OCI-LY1 (cell line): ENCODE measurements around the gene KIAA1614.
A peak's percentile ranks its signal among the peaks of the same experiment; 100 is the strongest.

ENCODE experiments used
- H2AFZ ChIP-seq: fragments of 200-600 bp; sonication (generic), shearing (Covaris generic); 2 replicates; pipeline ENCODE4 v1.6.0; 2014; ENCODE audit warnings: antibody characterized with exemption, mild to moderate bottlenecking, low read length
- H3F3A ChIP-seq: fragments of 200-600 bp; sonication (generic), shearing (Covaris generic); 2 replicates; pipeline ENCODE4 v1.6.0; 2014; ENCODE audit warnings: mild to moderate bottlenecking, antibody characterized with exemption, low read length, moderate library complexity; ENCODE audit not compliant: insufficient read depth
- H3K27ac ChIP-seq: fragments of 200-600 bp; sonication (generic); 2 replicates; pipeline ENCODE4 v1.5.1; 2014; ENCODE audit warnings: low read length, mixed run types, mild to moderate bottlenecking, low read depth; ENCODE audit not compliant: poor library complexity, severe bottlenecking
- H3K27me3 ChIP-seq: fragments of 200-600 bp; sonication (generic); 2 replicates; pipeline ENCODE4 v1.6.0; 2014; ENCODE audit warnings: antibody characterized with exemption, mild to moderate bottlenecking, low read length, moderate library complexity; ENCODE audit not compliant: insufficient read depth
- H3K36me3 ChIP-seq: fragments of 200-600 bp; sonication (generic); 2 replicates; pipeline ENCODE4 v1.6.1; 2014; ENCODE audit warnings: mild to moderate bottlenecking, antibody characterized with exemption, low read length, moderate library complexity, mixed read lengths; ENCODE audit not compliant: insufficient read depth
- H3K4me1 ChIP-seq: fragments of 200-600 bp; sonication (generic); 2 replicates; pipeline ENCODE4 v1.5.1; 2014; ENCODE audit warnings: mild to moderate bottlenecking, low read length, moderate library complexity; ENCODE audit not compliant: insufficient read depth, severe bottlenecking
- H3K4me2 ChIP-seq: fragments of 200-600 bp; sonication (generic), shearing (Covaris generic); 2 replicates; pipeline ENCODE4 v1.6.1; 2014; ENCODE audit warnings: low read length
- H3K4me3 ChIP-seq: fragments of 200-600 bp; sonication (generic); 2 replicates; pipeline ENCODE4 v1.5.1; 2014; ENCODE audit warnings: low read length, low read depth, mild to moderate bottlenecking, mixed read lengths; ENCODE audit not compliant: poor library complexity, severe bottlenecking
- H3K79me2 ChIP-seq: fragments of 200-600 bp; shearing (Covaris generic); 2 replicates; pipeline ENCODE4 v1.6.1; 2016; ENCODE audit warnings: mixed run types, low read length, mixed read lengths; ENCODE audit not compliant: insufficient read depth
- H3K9ac ChIP-seq: fragments of 200-600 bp; sonication (generic), shearing (Covaris generic); 2 replicates; pipeline ENCODE4 v1.6.1; 2014; ENCODE audit warnings: mild to moderate bottlenecking, low read length, mixed read lengths
- H3K9me2 ChIP-seq: fragments of 200-600 bp; sonication (generic), shearing (Covaris generic); 2 replicates; pipeline ENCODE4 v1.6.1; 2014; ENCODE audit warnings: low read depth, mild to moderate bottlenecking, low read length, mixed read lengths
- H3K9me3 ChIP-seq: fragments of 200-600 bp; shearing (Covaris generic); 2 replicates; pipeline ENCODE4 v1.6.1; 2014; ENCODE audit warnings: low read length, mixed read lengths
- H4K20me1 ChIP-seq: fragments of 200-600 bp; sonication (generic), shearing (Covaris generic); 2 replicates; pipeline ENCODE4 v1.6.0; 2016; ENCODE audit warnings: mild to moderate bottlenecking, low read length; ENCODE audit not compliant: insufficient read depth
- CTCF ChIP-seq: fragments of 200-600 bp; sonication (generic), shearing (Covaris generic); IDR thresholded peaks from 2 replicates; pipeline ENCODE4 v1.5.1; 2017; ENCODE audit warnings: mild to moderate bottlenecking, antibody characterized with exemption, low read length, moderate library complexity, mixed read lengths
- EZH2 ChIP-seq: fragments of 200-600 bp; sonication (generic), shearing (Covaris generic); IDR thresholded peaks from 2 replicates; pipeline ENCODE4 v1.8.0; 2017; ENCODE audit warnings: borderline replicate concordance, mixed run types, mild to moderate bottlenecking, antibody characterized with exemption, low read length, moderate library complexity, mixed read lengths

KIAA1614 gene

GRCh38 chr1:180933141-180933540 is 20.4 kb downstream of the KIAA1614 start:
- H3K4me3 ChIP-seq, result no peak overlapping the region
- H3F3A ChIP-seq, result no peaks in the 10 kb centered on the region
- H3K9ac ChIP-seq, result no peak overlapping the region
- TF ChIP-seq EZH2 (no peak), CTCF (no peak)
- no peak overlapping the region for H3K4me2 ChIP-seq
- H3K9me3 ChIP-seq, result no peaks in the 10 kb centered on the region
- H3K9me2 ChIP-seq, result no peaks in the 10 kb centered on the region
- no peaks in the 10 kb centered on the region for H3K79me2 ChIP-seq
- H2AFZ ChIP-seq, result no peak overlapping the region
- no peaks in the 10 kb centered on the region for H3K36me3 ChIP-seq
- peaks cover 18% of the 10 kb centered on the region for H3K4me1 ChIP-seq
- no peaks in the 10 kb centered on the region for H3K27me3 ChIP-seq
- H4K20me1 ChIP-seq, result no peaks in the 10 kb centered on the region
- H3K27ac ChIP-seq, result no peak overlapping the region

GRCh38 chr1:180934563-180934962 is 21.9 kb downstream of the KIAA1614 start:
- H3K4me2 ChIP-seq, result no peak overlapping the region
- H4K20me1 ChIP-seq, result no peaks in the 10 kb centered on the region
- H3K4me3 ChIP-seq, result no peak overlapping the region
- TF ChIP-seq EZH2, result no peak
- no peak for TF ChIP-seq CTCF
- H3F3A ChIP-seq, result no peaks in the 10 kb centered on the region
- H3K9ac ChIP-seq, result no peak overlapping the region
- H3K9me2 ChIP-seq, result no peaks in the 10 kb centered on the region
- H3K27me3 ChIP-seq, result no peaks in the 10 kb centered on the region
- no peak overlapping the region for H2AFZ ChIP-seq
- H3K27ac ChIP-seq, result no peak overlapping the region
- H3K36me3 ChIP-seq, result no peaks in the 10 kb centered on the region
- no peaks in the 10 kb centered on the region for H3K79me2 ChIP-seq
- peaks cover 18% of the 10 kb centered on the region for H3K4me1 ChIP-seq
- no peaks in the 10 kb centered on the region for H3K9me3 ChIP-seq

- TF ChIP-seq EZH2, result no peak
- H3K36me3 ChIP-seq, result no peaks in the 10 kb centered on the region
- no peaks in the 10 kb centered on the region for H3F3A ChIP-seq
- H3K9me2 ChIP-seq, result no peaks in the 10 kb centered on the region
- peaks cover 18% of the 10 kb centered on the region for H3K4me1 ChIP-seq
- no peak overlapping the region for H3K9ac ChIP-seq
- H3K4me2 ChIP-seq, result peak overlapping the region; percentile 38
- no peaks in the 10 kb centered on the region for H3K27me3 ChIP-seq
- H2AFZ ChIP-seq, result no peak overlapping the region
- H3K9me3 ChIP-seq, result no peaks in the 10 kb centered on the region
- H4K20me1 ChIP-seq, result no peaks in the 10 kb centered on the region
- no peak overlapping the region for H3K4me3 ChIP-seq
- H3K27ac ChIP-seq, result no peak overlapping the region
- H3K79me2 ChIP-seq, result no peaks in the 10 kb centered on the region
Observed at GRCh38 chr1:180935326-180936109, 22.8 kb downstream of the KIAA1614 start.
